Right atrium auricular region (tissue), 2 donors: ENCODE measurements around the gene TAC3. TPM values are rescaled to one million over a fixed set of nuclear protein-coding genes. Genes with fewer than 3 reads are reported as not detected.

Experiments used
- DNase-seq: peaks from one replicate; pipeline ENCODE4 v3.0.0-alpha.2; 2019; ENCODE audit warnings: low spot score
- H3K27ac ChIP-seq, 2 donors: fragments of 200-600 bp; sonication (generic); 1 replicate in 1 of 2; 2 replicates in 1 of 2; pipeline ENCODE4 v1.5.1; 2016 to 2019
- H3K27me3 ChIP-seq, 2 donors: fragments of 200-600 bp; sonication (generic); one replicate each; pipeline versions ENCODE4 v1.5.1 to v1.6.0; 2017 to 2019
- H3K36me3 ChIP-seq: fragments of 200-600 bp; sonication (generic); one replicate; pipeline ENCODE4 v1.5.1; 2016
- H3K4me1 ChIP-seq, 2 donors: fragments of 200-600 bp; sonication (generic); one replicate each; pipeline versions ENCODE4 v1.5.1 to v1.6.0; 2017 to 2019
- H3K4me3 ChIP-seq, 2 donors: fragments of 200-600 bp; sonication (generic); 1 replicate in 1 of 2; 2 replicates in 1 of 2; pipeline ENCODE4 v1.5.1; 2017 to 2019; ENCODE audit warnings: mild to moderate bottlenecking in 1 of 2, moderate library complexity in 1 of 2
- H3K9me3 ChIP-seq, 2 donors: fragments of 200-600 bp; sonication (generic); one replicate each; pipeline ENCODE4 v1.5.1; 2019
- total RNA-seq, 2 donors: library from RNA; depleted of rRNA; stranded (reverse); fragments of >200 nt; gene quantifications; one replicate each; pipeline ENCODE4 v1.1.0, GENCODE V29; 2016
- TF ChIP-seq, protein P1 (sequence below), 2 donors: fragments of 200-600 bp; sonication (generic); IDR thresholded peaks; one replicate each; pipeline ENCODE4 v1.5.1; 2019; ENCODE audit warnings: antibody characterized with exemption in 2 of 2

Gene TAC3
- total RNA-seq, 2 donors from 2014 or later, result not detected

DNA sequence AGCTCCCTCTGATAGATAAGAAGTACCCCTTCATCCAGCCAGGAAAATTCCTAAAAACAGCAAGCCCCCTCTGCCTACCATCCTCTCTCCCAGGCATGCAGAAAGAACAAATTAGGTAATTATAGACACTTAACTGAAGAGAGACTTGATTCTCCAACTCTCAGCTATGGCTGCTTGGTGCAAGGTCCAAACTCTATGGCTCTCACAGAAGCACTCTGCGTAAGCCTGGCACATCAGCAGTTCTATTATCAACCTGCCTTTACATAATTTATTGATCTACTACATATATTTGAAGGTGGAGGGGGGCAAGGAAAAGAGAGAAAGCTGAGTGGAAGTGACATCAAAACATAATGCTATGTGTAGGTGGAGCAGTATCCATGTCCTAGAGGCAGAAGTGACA is 34.7 kb upstream of the TAC3 start:
- no peaks in the 10 kb centered on the region for H3K27me3 ChIP-seq
- H3K27ac ChIP-seq, result no peak overlapping the region
- TF ChIP-seq, protein P1, sequence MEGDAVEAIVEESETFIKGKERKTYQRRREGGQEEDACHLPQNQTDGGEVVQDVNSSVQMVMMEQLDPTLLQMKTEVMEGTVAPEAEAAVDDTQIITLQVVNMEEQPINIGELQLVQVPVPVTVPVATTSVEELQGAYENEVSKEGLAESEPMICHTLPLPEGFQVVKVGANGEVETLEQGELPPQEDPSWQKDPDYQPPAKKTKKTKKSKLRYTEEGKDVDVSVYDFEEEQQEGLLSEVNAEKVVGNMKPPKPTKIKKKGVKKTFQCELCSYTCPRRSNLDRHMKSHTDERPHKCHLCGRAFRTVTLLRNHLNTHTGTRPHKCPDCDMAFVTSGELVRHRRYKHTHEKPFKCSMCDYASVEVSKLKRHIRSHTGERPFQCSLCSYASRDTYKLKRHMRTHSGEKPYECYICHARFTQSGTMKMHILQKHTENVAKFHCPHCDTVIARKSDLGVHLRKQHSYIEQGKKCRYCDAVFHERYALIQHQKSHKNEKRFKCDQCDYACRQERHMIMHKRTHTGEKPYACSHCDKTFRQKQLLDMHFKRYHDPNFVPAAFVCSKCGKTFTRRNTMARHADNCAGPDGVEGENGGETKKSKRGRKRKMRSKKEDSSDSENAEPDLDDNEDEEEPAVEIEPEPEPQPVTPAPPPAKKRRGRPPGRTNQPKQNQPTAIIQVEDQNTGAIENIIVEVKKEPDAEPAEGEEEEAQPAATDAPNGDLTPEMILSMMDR (IDR thresholded peaks at IDR 0.05), result no peak
- no peaks in the 10 kb centered on the region for H3K9me3 ChIP-seq
- no peaks in the 10 kb centered on the region for H3K36me3 ChIP-seq
- H3K4me3 ChIP-seq, result no peak overlapping the region
- DNase-seq, result no peak
- no peaks in the 10 kb centered on the region for H3K4me1 ChIP-seq

DNA sequence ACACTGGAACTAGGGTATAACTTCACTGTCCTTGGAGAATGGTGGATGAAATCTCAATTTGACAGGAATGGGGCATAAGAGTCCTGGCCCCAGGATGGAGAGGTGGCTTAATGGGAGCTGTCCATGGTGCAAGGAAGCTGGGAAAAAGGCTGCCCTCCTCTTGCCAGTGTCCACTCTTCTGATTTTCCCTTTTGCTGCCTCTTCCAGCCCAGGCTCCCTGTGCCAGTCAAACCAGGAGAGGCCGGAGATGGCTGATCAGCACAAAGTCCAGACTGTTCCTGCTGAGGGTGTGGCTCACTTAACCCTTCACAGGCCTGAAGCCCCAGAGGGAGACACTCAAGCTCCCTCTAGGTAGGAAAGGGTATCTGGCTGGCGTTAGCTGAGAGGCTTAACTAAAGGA is 33.6 kb upstream of the TAC3 start, which contains the start of gene MYO1A:
Gene MYO1A, minus strand, starts transcription at position 240 of the 400 bp plus-strand sequence. CDS start 1,806 bp downstream, outside the sequence.
- Histone ChIP-seq H3K4me1 (no peaks in the 10 kb centered on the region), H3K27me3 (no peaks in the 10 kb centered on the region), H3K4me3 (no peak within 1 kb of the TSS), H3K36me3 (no peaks in the 10 kb centered on the region), H3K9me3 (no peaks in the 10 kb centered on the region), H3K27ac (no peak within 1 kb of the TSS)
- DNase-seq, result no peak
- TF ChIP-seq, protein P1 (IDR thresholded peaks at IDR 0.05), result no peak

DNA sequence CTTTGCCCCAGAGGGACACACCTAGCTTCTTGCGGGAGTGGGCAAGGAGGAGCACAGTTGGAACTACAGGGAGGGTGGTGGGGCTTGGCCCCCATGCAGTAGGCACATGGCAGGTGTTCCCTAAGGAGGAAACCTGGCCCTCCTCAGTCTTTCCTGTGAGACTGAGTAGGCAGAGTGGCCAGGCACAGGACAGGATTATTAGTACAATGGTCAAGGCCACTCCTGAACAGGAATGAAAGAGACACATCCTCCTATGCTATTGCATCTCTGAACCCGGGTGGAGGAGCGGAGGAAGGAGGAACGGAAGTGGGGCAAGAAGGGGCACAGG is 32.8 kb upstream of the TAC3 start:
- Histone ChIP-seq H3K4me1 (no peaks in the 10 kb centered on the region), H3K4me3 (no peak overlapping the region), H3K9me3 (no peaks in the 10 kb centered on the region), H3K27me3 (no peaks in the 10 kb centered on the region), H3K36me3 (no peaks in the 10 kb centered on the region), H3K27ac (no peak overlapping the region)
- no peak for DNase-seq
- TF ChIP-seq, protein P1 (IDR thresholded peaks at IDR 0.05), result no peak

DNA sequence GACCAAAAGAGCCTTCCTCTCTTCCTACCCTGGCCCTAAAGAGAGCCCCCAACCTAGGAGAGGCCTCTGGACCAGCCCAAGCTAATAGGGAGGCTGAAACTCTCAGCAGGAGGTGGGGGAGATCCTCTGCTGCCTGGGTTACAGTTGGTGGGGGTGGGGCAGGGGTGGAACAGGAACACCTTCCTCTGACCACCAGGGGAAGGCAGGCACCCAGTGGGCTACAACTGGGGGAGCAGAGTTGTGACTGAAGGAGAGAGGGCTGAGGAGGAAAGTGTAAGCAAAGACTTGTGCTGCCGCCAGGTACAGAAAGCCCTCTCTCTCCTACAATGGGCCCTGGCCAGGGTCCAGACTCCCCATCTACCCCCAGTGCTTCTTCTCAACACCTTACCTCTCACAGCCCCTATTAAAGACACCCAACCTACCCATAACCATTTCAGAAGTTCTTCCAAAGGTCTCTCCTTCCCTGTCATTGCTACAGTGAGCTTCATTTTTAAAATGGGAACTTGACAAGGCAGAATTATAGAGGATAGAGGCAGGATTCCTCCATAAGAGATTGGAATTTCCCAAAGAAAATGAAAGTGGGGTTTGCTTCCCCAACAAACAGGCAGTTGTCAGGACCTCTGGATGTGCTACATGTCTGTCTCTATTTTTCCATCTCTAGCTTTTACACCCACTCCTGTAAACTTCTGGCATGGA is 32.2 kb upstream of the TAC3 start:
- H3K36me3 ChIP-seq, result no peaks in the 10 kb centered on the region
- no peaks in the 10 kb centered on the region for H3K9me3 ChIP-seq
- DNase-seq, result no peak
- H3K4me1 ChIP-seq, result no peaks in the 10 kb centered on the region
- H3K27ac ChIP-seq, result no peak overlapping the region
- TF ChIP-seq, protein P1 (IDR thresholded peaks at IDR 0.05), result no peak
- H3K27me3 ChIP-seq, result no peaks in the 10 kb centered on the region
- no peak overlapping the region for H3K4me3 ChIP-seq

DNA sequence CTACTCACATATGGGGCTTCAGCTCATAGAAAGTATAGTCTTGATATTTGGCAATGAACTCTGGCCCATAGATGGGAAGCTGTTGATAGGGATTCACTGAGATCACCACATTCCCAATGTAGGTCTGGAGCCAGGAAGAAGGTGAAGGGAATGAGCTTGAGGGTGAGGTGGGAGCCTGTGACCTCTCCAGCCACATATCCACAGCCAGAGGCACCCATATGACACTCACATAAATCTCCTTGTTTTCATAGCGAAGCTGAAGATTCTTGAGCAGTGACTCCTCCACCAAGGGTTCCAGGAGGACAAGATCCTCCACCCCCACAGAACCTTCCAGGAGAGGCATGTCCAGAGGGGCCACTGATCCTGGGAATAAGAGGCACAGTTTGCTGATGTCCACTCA is 31.7 kb upstream of the TAC3 start:
- Histone ChIP-seq H3K4me1 (no peaks in the 10 kb centered on the region), H3K36me3 (no peaks in the 10 kb centered on the region), H3K4me3 (no peak overlapping the region), H3K27ac (no peak overlapping the region), H3K27me3 (no peaks in the 10 kb centered on the region), H3K9me3 (no peaks in the 10 kb centered on the region)
- TF ChIP-seq, protein P1 (IDR thresholded peaks at IDR 0.05), result no peak
- DNase-seq, result no peak
